Measurements from ENCODE around the gene PES1.
"Not testable (repeated sequence)": the region's sequence is repeated elsewhere in the genome, so short reads cannot be mapped to it uniquely, and the experiment has no call there.

The PES1 gene

DNA sequence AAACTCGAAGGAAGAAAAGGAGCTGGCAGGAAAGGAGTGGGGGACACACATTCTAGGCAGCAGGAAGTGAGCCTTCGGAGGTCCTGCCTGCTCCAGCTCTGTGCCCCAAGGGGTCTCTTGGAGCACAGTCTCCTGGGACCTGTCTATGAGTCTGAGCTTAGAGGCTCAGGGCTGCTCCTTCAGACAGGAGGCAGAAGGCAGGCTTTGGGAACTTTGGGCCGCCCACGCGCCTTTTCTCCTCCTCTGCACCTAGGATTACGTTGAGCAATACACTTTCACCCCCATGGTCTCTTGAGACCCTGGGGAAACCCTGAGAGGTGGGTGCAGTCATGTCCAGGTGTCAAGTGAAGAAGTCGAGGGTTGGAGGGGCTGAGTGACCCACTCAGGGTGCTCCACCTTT lies 16.2 kb upstream of the PES1 start:
- DNase-seq, result no peak

DNA sequence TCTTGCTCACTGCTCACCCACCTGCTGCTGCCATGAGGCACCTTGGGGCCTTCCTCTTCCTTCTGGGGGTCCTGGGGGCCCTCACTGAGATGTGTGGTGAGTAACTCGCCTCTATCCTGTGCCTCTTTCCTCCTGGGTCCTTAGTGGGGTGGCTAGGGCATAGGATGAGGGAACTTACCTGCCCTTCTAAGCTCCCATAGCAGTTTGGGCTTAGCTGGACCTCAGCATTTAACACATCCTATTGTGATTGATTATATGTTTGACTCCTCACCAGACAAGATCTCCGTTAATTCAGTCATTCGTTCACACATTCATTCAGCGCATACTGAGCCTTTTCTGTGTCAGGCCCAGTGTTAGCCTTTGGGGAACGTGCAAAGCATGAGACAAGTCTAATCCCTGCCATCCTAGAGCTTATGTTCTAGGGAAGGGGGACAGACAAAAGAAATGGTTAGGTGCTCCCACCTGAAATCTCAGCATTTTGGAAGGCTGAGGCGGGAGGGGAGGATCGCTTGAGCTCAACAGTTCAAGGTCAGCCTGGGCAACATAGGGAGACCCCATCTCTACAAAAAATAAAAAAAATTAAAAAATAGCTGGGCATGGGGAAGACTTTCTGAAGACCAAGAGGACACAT lies 15.7 kb upstream of the PES1 start:
- no peak for DNase-seq

DNA sequence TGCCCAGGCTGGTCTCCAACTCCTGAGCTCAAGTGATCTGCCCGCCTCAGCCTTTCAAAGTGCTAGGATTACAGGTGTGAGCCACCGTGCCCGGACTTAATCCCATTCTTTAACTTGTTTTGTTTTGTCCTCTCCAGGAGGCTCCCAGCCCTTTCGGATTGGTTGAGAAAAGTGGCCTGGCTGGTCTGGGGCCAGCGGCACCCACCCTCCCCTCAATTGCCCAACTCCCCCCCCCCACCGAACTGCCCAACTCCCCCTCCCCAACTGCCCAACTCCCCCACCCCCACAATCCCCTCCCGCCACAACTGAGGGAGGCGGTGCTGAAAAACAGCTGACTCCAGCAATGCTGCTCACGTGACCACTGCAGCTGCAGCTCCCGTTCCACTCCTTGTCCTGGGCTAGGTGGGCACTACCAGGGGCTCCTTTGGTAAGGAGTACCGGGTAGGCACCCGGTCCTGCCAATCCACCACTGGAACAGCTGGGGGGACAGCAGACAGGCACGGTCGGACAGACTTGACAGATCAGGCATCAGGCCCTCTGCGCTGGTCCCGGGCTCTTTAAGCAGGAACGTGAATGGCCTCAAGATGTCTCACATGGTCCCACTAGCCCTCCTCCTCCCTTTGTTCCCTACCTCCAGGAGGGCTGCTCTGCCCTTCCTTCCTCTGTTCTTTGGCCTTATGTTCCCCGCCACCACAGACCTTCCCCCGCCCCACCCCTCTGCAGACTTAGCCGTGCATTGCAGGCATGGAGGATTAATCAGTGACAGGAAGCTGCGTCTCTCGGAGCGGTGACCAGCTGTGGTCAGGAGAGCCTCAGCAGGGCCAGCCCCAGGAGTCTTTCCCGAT lies 15.0 kb upstream of the PES1 start, which contains the start of gene TCN2:
Gene TCN2 (plus strand): TSS at position 720 of the 845 bp plus-strand sequence. CDS start 158 bp downstream, outside the sequence.
- peak; percentile 57 for DNase-seq

DNA sequence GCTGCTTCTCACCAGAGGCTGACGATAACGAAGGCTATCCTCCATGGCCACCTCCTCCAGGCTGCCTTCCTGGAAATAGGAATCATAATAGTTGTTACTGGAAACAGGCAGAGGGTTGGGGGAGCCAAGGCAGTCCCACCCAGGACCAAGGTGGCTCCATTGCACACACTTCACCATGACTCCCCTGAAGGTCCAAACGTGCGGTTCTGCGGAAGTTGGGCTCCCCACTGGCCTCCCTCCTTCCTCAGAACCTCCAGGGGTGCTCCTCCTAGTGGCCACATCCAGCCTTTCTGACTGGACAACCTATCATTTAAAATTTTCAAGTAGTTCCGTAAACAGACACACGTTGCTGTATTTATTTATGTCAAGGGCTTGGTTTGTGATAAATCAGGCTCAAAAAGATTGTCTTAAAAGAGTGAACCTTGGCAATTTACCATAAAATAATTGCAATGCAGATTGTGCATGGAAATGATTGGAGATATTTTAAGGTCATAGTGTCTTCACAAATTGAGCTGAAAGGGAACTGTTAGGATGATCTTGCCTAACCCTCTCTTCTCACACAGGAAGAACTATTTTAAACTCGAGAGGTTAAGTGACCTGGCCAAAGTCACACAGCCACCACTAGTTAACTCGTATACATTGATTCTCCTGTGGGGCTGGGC lies 13.9 kb upstream of the PES1 start:
- DNase-seq, result peak; percentile 50

DNA sequence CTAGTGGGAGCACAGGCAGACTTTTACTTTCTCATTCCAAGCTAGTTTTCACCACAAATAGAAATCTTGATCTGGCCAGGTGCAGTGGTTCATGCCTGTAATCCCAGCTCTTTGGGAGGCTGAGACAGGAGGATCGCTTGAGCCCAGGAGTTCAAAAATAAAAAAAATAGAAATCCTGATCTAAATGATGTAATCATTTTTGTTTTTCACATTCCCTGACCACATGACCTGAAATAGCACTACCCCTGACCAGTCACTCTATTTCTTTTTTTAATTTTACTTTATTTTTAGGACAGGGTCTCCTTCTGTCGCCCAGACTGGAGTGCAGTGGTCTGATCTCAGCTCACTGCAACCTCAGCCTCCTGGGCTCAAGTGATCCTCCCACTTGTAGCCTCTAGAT lies 13.0 kb upstream of the PES1 start:
- no peak for DNase-seq

DNA sequence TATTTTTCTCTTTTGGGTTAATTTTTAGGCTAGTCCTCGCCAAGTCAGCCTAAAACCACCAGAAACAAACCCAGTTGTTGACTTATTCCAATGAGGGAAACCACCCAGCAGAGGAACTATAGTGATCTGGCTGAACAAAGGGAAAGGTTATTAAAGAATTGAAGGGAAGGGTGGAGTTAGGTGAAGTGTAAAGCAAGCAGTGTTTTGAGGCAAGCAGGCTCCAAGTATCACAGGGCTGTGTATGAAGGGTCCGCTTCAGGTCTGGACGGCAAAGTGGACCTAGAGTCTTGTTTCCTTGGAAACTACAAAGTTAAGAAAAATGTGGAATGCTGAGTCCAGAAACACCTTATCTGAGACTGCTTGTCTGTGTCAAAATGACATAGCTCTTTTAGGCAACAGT lies 12.1 kb upstream of the PES1 start:
- no peak for DNase-seq

DNA sequence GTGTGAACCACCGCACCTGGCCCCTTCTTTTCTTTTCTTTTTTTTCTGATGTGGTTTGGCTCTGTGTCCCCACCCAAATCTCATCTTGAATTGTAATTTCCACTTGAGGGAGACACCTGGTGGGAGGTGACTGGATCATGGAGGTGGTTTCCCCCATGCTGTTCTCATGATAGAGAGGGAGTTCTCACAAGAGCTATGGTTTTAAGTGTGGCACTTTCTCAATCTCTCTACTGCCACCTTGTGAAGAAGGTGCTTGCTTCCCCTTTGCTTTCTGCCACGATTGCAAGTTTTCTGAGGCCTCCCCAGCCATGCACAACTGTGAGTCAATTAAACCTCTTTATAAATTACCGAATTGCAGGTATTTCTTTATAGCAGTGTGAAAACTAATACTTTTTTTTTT lies 10.3 kb upstream of the PES1 start:
- no peak for DNase-seq

DNA sequence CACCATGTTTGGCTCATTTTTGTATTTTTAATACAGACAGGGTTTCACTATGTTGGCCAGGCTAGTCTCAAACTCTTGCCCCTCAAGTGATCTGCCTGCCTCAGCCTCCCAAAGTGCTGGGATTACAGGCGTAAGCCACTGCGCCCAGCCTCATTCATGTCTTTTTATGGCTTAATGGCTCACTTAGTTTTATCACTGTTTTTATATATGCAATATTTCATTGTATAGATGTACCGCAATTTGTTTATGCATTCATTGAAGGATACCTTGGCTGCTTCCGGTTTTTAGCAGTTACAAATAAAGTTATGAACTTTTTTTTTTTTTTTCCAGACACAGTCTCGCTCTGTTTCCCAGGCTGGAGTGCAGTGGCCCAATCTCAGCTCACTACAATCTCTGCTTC lies 9.8 kb upstream of the PES1 start:
- no peak for DNase-seq

DNA sequence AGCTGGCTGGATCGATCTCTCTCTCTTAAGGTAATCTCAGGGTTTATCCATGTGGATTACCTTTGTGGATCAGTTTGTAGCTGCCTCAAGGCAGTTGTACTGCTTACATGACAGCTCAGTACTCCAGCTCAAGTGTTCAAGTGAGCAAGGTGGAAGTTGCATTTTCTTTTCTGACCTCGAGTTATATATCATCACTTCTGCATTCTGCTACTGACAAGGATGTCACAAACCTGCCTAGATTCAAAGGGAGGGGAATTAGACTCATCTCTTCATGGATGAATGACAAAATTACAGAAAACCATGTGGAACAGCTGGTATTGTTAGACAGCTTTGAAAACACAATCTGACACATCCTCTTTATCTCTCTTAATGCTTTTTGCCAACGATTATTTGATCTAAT lies 9.2 kb upstream of the PES1 start:
- no peak for DNase-seq

DNA sequence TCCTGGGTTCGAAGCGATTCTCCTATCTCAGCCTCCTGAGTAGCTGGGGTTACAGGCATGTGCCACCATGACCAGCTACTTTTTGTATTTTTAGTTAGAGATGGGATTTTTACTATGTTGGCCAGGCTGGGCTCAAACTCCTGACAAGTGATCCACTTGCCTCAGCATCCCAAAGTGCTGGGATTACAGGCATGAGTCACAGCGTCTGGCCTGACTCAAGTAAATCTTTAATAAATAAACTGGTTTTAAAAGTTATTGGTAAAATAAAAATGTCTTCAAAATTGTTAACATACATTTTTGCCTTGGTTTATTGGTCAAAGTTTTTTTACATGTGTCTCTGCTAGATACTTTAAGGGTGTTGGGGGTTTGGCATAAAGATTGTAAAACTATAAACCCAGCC lies 7.3 kb upstream of the PES1 start:
- DNase-seq, result no peak

DNA sequence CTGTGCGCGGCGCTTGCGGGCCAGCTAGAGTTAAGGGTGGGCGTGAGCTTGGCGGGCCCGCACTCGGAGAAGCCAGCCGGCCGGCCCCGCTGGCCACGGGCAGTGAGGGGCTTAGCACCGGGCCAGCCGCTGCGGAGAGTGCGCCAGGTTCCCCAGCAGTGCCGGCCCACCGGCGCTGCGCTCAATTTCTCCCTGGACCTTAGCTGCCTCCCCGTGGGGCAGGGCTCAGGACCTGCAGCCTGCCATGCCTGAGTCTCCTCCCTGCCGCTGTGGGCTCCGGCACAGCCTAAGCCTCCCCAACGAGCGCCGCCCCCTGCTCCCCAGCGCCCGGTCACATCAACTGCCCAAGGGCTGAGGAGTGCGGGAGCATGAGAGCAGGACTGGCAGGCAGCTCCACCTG lies 5.2 kb upstream of the PES1 start:
- no peak for DNase-seq

DNA sequence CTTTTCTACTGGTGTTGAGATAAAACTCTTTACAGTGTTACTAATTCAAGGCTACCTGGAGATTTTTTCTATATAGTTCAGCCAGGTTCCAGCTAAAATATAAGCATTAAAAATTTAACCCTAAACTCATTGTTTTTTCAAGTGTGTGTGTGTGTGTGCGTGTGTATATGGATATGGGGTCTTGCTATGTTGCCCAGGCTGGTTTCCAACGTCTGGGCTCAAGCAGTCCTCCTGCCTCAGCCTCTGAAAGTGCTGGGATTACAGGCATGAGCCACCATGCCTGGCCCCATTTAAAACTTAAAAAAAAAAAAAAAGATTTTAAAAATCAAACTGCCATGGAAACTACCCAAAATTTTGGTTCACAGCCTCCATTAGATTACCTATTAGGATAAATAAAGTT lies 4.5 kb upstream of the PES1 start:
- no peak for DNase-seq

DNA sequence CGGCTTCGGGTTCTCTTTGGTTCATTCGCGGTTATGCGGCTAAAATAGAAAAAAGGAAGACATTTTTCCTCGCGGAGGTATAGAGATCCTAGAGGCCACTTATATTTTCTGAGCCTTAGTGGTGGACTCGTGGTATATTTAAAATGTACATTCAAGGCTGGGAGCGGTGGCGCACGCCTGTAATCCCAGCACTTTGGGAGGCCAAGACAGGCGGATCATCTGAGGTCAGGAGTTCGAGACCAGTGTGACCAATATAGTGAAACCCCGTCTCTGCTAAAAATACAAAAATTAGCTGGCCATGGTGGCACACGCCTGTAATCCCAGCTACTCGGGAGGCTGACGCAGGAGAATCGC lies 627 bp upstream of the PES1 start:
- not testable (repeated sequence) for DNase-seq

DNA sequence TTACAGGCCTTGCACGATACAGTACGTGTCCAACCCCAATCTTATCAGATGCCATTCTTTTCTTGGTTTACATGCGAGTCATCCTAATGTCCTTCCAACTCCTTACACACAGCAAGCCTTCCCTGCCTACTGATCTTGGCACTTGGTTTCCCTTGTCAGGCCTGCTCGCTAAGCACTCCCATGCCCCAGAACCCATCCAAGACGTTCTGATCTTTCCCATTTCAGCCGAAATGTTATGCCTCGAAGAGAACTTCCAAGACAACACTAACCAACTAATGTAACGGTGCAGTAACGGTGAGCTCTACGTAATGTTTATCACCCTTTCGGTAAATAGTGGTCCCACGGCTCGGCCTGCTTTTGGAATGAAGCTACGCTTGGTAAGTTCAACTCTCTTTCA lies 521 bp downstream of the PES1 start:
- DNase-seq, result no peak

DNA sequence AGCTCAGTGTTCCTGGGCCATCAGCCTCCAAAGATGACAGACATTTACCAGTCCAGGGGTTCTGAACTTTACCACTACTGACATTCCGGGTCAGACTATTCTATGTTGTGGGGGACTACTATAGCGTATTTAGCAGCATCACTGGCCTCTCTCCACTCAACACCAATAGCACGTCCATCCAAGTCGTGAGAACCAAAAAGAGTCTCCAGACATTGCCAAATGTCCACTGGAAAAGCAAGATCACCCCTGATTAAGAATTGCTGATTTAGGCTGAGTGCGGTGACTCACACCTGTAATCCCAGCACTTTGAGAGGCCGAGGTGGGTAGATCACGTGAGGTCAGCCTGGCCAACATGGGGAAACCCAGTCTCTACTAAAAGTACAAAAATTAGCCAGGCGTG lies 5.3 kb downstream of the PES1 start:
- DNase-seq, result no peak

DNA sequence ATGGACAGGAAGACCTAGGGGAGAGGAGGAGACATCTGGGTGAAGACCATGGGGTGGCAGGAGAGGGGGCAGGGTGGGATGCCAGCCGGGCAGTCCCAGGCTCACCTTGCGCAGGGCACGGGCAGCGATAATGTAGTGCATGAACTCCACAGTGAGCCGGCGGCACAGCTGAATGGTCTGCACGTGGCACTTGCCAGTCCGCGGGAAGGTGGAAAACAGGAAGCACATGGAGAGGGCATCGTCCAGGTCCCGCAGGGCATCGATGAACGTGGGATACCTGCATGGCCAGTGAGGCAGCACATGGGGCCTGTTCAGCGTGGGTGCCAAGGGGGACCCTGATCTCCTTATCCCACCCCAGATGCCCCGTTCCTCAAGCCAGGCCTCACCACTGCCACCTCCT lies 7.3 kb downstream of the PES1 start:
- DNase-seq, result no peak

DNA sequence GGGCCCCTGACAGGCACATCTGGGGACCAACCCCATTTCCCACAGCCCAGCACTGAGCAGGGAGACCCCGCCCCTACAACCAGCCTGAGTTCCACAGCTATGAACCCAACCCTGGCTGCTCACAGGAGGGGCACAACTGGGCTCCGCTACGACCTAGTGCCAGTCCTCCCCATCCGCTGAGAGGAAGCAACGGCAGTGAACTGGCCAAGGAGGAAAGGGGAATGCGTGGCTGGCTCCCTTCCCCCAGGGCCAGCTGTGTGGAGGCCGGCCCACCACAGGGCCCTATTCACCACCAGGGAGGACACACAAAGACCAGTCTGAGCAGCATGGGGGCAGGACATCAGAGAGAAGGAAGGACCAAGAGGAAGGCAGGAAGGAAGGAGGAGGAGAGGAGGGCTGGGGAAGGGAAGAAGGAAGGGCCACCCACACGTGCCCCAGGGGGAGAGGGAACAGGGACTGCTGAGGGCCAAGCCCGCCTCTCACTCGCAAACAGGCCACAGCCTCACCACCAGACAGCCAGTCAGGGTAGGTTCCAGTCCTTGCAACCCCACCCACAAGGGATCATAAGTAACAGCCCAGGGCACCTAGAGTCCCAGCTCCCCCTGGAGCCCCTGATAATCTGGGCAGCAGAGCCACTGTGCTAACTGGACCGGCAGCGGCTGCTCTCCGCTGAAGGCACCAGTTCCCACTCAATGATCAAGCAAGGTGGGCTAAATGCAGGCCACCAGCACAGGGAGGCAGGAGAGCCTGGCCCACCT lies 8.7 kb downstream of the PES1 start:
- DNase-seq, result no peak

DNA sequence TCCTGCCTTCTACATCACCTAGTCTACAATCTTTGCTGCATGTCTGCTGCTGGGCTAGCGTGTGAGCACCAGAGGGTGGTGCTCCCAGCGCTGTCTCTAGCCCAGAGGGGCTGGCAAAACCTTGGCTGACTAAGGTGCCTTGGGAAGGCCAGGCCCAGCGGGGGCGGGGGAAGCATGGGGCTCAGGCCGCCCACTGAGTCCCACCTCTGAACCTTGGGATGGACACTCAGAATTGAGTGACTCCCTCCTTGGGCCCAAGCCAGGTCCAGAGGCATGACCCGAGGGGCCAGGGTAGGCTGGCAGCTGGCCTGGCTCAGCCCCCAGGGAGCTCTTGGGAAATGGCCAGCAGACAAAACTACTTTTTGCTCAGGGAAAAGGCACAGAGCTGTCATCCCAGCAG lies 9.7 kb downstream of the PES1 start:
- DNase-seq, result no peak

DNA sequence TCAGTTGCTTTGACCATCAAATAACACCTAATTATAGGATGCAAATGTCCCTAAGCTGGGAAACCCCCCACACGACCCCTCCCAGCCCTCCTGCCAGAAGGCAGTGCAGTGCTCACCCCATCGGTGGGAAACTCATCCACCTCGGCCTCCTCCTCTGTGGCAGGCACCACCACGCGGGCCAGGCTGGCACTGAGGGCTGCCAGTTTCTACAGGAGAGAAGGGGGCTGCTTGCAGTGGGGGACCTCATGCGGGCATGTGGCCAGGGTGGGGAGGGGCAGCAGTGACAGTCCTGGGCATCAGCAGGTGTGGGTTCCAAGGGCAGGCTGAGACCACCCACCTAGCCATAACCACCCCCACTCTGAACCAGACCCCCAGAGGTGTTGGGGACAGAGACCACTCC lies 10.8 kb downstream of the PES1 start:
- DNase-seq, result no peak

DNA sequence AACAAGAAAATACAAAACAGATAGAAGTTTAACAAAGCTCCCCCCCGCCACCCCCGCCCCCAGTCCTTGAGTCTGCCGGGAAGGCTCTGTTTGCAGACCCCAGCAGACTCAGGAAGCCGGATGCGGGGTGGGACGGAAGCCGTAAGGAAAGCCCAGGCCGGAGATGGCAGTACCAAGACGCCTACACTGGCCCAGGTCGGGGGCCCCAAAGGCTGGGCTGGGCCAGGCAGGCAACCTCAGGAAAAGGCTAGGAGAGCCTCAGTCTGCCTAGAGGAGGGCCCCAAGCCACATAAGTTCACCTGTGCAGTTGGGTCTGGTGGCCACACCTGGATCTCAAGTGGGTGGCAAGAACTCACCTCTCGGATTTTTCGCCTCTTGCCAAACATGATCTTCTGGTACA lies 13.2 kb downstream of the PES1 start:
- DNase-seq, result no peak

DNA sequence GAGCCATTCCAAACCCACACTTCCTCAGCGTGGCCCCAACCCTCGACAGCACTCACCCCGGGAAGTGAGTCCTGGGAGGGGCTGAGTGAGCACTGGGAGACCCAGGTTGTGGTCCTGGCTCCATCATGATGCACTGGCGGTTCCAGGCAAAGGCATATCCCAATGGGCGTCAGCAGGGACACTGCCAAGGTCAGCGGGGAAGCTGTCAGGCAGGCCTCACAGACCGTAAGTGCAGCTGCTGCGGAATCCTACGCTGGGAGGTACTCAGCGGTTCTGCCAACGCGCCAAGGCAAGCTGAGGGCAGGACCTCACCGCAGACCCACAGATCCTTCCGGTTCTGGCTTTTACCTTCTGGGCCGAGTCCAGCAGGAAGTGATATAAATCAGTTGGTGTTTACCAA lies 15.9 kb downstream of the PES1 start:
- DNase-seq, result no peak

DNA sequence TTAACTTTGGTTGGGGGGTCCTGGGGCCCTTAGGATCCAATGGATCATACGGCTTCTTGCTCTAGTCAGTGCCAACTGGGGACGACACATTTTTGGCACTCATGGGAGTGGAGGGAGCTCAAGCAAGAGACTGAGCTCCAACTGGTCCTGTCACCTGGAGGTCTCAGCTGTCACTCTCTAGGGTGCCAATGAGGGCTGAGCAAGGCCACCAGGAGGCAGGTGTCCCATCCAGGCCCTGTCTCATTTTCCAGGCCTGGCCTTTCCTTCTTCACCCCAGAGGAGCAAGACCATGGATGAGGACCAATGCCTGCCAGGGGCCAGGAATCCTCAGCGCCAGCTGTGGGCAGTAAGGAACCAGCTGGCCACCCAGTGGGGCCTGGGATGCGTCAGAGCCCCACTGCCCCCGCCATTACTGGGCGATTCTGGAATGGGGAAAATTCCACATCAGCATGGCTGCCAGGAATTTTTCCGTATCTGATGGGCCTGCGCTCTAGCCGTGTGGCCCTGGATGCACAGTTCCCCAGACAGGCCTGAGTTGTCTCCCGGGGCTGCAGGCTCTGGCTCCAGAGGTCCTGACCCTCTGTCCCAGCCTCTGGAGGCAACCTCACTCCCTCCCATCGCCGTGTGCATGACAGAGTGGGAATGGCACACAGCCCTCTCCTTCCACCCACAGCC lies 16.6 kb downstream of the PES1 start:
- no peak for DNase-seq

Data from activated CD4-positive, CD25-positive, alpha-beta regulatory T cell treated with anti-CD3 and anti-CD28 coated beads, Interleukin-2, amount 50 U/mL, for 72 hours (primary cell).